ENCODE data around the gene CXCR3. TPM values are rescaled to one million over a fixed set of nuclear protein-coding genes. Genes with fewer than 3 reads are reported as not detected.
"Not testable (repeated sequence)": the region's sequence is repeated elsewhere in the genome, so short reads cannot be mapped to it uniquely, and the experiment has no call there.

Gene CXCR3
- total RNA-seq, 4 donors from 2014 or later, result 4.4 to 9.2 (median 8.4) TPM; not detected in 1

DNA sequence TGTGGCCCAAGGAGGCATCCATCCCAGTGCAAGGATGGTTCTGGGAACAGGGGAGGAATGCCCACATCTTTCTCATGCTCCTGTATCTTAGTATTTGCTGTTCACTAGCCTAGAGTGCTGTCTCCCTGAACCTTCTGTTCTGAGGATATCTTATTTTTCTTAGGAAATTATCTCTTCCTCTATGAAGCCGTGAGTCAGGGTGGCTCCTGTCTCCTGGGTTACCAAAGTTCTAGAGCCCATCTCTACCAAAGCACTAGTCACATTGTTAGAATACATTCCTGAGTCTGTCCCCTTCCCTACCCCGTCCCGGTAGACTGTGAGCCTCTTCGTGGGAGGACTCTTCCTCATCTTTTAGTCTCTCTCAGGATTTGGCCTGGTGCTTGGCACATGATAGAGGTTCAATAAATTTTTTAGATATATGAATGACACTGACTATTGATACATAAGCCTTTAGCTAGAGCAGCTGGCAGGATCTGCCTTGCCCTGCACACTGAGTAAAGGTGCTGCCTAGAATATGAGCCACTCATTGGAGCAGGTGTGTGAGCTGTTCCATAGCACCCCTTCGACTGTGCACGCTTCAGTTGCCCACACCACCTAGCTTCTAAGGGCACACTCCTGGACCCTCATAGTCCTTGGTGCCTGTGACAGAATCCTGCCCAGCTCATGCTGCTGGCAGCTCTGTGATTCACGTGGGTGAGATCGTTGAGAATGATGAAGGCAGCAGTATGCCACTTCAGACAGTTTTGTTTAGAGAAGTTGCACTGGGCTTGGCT, 13.3 kb downstream of the CXCR3 start:
- H3K27ac ChIP-seq, result no peak overlapping the region
- no peaks in the 10 kb centered on the region for H3K4me1 ChIP-seq
- TF ChIP-seq POLR2A (IDR thresholded peaks at IDR 0.05), result no peak
- TF ChIP-seq, protein P1, sequence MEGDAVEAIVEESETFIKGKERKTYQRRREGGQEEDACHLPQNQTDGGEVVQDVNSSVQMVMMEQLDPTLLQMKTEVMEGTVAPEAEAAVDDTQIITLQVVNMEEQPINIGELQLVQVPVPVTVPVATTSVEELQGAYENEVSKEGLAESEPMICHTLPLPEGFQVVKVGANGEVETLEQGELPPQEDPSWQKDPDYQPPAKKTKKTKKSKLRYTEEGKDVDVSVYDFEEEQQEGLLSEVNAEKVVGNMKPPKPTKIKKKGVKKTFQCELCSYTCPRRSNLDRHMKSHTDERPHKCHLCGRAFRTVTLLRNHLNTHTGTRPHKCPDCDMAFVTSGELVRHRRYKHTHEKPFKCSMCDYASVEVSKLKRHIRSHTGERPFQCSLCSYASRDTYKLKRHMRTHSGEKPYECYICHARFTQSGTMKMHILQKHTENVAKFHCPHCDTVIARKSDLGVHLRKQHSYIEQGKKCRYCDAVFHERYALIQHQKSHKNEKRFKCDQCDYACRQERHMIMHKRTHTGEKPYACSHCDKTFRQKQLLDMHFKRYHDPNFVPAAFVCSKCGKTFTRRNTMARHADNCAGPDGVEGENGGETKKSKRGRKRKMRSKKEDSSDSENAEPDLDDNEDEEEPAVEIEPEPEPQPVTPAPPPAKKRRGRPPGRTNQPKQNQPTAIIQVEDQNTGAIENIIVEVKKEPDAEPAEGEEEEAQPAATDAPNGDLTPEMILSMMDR (IDR thresholded peaks at IDR 0.05), result no peak
- H3K4me3 ChIP-seq, result no peak overlapping the region
- H3K9me3 ChIP-seq, result no peaks in the 10 kb centered on the region
- peak in 1 of 3 donors; percentile 23 for DNase-seq
- H3K27me3 ChIP-seq, result no peaks in the 10 kb centered on the region
- H3K36me3 ChIP-seq, result peaks cover 0 to 49% (median 0%) of the 10 kb centered on the region in 3 donors

DNA sequence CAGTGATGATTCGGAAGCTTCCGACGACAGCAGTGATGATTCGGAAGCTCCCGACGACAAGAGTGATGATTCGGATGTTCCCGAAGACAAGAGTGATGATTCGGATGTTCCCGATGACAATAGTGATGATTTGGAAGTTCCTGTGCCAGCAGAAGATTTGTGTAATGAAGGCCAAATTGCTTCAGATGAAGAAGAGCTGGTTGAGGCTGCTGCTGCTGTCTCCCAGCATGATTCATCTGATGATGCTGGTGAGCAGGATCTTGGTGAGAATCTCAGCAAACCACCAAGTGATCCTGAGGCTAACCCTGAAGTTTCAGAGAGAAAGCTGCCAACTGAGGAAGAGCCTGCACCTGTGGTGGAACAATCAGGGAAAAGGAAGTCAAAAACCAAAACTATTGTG, 14.2 kb downstream of the CXCR3 start:
- H3K9me3 ChIP-seq, result no peaks in the 10 kb centered on the region
- TF ChIP-seq POLR2A (IDR thresholded peaks at IDR 0.05), result no peak
- TF ChIP-seq, protein P1 (IDR thresholded peaks at IDR 0.05), result no peak
- H3K27me3 ChIP-seq, result no peaks in the 10 kb centered on the region
- no peak overlapping the region for H3K4me3 ChIP-seq
- no peaks in the 10 kb centered on the region for H3K4me1 ChIP-seq
- no peak overlapping the region for H3K27ac ChIP-seq
- DNase-seq, result no peak
- peaks cover 0 to 46% (median 0%) of the 10 kb centered on the region in 3 donors for H3K36me3 ChIP-seq

DNA sequence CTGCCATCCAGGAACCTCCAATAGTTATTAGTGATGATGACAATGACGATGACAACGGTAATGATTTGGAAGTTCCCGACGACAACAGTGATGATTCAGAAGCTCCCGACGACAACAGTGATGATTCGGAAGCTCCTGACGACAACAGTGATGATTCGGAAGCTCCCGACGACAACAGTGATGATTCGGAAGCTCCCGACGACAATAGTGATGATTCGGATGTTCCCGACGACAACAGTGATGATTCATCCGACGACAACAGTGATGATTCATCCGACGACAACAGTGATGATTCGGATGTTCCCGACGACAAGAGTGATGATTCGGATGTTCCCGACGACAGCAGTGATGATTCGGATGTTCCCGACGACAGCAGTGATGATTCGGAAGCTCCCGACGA, 14.7 kb downstream of the CXCR3 start:
- Histone ChIP-seq H3K4me1 (no peaks in the 10 kb centered on the region), H3K4me3 (no peak overlapping the region), H3K9me3 (no peaks in the 10 kb centered on the region), H3K36me3 (peaks cover 0 to 43% (median 0%) of the 10 kb centered on the region in 3 donors), H3K27me3 (no peaks in the 10 kb centered on the region), H3K27ac (no peak overlapping the region)
- no peak for DNase-seq
- TF ChIP-seq, protein P1 (IDR thresholded peaks at IDR 0.05), result no peak
- no peak for TF ChIP-seq POLR2A (IDR thresholded peaks at IDR 0.05)

DNA sequence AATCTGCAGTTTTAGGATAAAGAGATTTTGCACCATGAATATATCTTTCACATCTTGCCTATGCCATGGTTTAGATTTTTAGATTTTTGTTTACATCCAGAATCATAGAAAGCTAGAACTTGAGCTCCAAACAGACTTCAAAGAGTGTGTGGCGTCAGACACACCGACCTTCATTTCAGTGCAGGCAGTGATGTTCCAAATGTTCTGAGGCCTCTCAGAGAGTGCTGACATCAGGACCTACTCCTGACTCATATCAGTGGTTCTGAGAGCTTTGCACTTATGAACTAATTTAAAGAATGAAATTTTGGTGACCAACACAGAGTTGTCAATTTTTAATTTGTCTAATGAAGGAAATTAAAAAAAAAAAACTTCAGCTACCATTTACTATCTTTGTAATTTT, 18.3 kb downstream of the CXCR3 start:
- Histone ChIP-seq H3K9me3 (no peaks in the 10 kb centered on the region), H3K4me1 (no peaks in the 10 kb centered on the region), H3K36me3 (peaks cover 0 to 35% (median 0%) of the 10 kb centered on the region in 3 donors), H3K27me3 (no peaks in the 10 kb centered on the region), H3K4me3 (no peak overlapping the region), H3K27ac (no peak overlapping the region)
- DNase-seq, result no peak
- TF ChIP-seq, protein P1 (IDR thresholded peaks at IDR 0.05), result no peak
- TF ChIP-seq POLR2A (IDR thresholded peaks at IDR 0.05), result no peak

DNA sequence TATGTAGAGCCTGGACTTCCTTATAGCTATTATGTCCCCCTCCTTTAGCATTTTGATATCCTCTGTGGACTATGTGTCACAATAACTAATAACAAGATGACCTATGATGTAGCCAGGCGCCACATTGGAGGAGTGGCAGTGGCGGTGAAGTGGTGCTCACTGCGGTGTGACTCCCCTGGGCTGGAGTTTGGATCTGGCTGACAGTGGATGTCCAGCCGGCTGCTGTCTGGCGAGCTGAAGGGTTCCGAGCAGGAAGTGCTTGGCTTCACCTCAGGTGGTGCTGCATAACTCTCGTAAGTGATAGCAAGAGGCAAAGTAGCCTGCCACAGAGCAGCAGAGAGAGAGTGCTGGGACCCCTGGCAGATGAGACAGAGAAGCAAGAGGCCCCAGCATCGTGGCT, 25.1 kb downstream of the CXCR3 start:
- not testable (repeated sequence) for H3K27me3 ChIP-seq, DNase-seq, H3K36me3 ChIP-seq, H3K4me1 ChIP-seq, H3K4me3 ChIP-seq, H3K27ac ChIP-seq, H3K9me3 ChIP-seq

DNA sequence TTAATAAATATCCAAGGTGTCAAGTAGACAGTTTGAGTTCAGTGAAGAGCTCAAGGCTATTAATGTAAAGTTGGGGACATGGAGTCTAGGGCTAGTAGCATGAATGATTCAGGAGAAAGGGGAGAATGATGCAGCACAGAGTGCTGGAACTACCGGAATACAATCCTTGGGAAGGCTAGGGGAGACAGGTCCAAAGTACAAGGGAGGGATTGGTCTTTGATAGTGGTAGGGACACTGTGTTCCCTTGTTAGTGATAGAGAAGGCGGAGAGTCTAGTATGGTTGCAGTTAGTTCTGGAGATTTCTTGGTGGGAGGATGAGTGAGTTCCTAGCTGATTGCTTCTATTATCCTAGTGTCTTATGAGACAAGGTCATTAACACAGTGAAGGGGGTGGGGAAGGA, 31.4 kb downstream of the CXCR3 start:
- no peak for DNase-seq
- no peaks in the 10 kb centered on the region for H3K9me3 ChIP-seq
- peak overlapping the region in 3 of 4 donors; percentile 27 to 80 (median 61) for H3K27ac ChIP-seq
- no peaks in the 10 kb centered on the region for H3K27me3 ChIP-seq
- no peak overlapping the region for H3K4me3 ChIP-seq
- TF ChIP-seq, protein P1 (IDR thresholded peaks at IDR 0.05), result no peak
- peak in 1 of 2 donors; percentile 18 for TF ChIP-seq POLR2A (IDR thresholded peaks at IDR 0.05)
- no peaks in the 10 kb centered on the region for H3K4me1 ChIP-seq
- peaks cover 0 to 2% (median 0%) of the 10 kb centered on the region in 3 donors for H3K36me3 ChIP-seq

Data from Peyer's patch (tissue), 4 donors.